ENCODE results near the gene MNT.
A peak's percentile ranks its signal among the peaks of the same experiment; 100 is the strongest.

MNT gene

GRCh38 chr17:2361010-2361760, 39.7 kb downstream of the MNT start:
- FAIRE-seq, result no peak

DNA sequence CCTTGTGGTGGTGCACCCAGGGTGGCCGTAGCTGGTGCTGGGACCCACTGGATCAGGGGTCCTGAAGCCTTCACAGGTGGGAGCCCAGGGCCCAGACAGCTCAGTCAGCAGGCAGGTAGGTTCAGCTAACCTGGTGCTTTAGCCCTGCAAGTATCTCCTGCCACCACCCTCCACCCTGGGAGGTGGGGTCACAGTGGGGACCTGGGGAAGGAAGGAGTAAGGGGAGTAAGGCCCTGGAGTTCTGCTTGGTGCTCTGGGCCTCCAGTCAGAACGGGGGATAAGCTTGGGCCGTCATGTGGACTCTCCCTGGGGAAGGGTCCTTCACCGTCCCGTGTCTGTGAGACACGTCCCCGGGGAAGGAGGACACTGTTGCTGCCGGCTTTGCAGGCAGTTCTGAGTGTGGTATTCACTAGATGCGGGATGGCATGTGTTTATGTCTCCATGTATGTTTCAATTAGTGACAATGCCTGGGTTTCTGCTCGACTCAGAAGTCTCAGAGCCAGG, 42.9 kb downstream of the MNT start:
- FAIRE-seq, result no peak

DNA sequence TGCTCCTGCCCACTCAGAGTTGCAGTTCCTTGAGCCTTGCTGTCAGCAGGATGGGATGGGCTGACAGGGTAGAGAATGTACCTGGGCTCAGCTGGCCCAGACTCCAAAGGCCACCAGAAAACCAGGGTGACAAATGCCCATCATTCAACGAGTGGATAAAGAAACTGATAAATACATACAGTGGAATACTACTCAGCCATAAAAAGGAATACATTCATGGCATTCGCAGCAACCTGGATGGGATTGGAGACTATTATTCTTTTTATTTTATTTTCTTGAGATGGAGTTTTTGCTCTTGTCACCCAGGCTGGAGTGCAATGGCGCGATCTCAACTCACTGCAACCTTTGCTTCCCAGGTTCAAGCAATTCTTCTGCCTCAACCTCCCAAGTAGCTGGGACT, 43.6 kb downstream of the MNT start:
- no peak for FAIRE-seq

DNA sequence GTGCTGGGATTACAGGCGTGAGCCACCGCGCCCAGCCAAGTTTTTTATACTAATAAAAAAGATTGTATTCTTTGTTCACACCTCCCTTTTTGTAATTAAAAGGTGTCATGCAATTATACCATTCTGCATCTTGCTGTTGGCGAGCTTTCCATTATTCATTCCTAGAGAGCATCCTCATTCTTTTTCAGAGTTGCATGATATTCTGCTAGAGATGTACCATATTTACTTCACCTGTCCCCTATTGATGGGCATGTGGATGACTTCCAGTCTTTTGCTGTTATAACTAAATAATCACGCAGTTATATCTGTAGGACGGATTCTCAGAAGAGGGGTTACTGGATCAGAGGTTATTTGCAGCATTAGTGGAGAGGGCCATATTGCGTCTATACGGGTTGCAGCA, 46.5 kb downstream of the MNT start:
- no peak for FAIRE-seq

- FAIRE-seq, result no peak
Measured at GRCh38 chr17:2351269-2351668, 49.6 kb downstream of the MNT start.

- FAIRE-seq, result no peak
Measured at GRCh38 chr17:2347805-2348685, 52.8 kb downstream of the MNT start.

- no peak for FAIRE-seq
Measured at GRCh38 chr17:2346475-2346874, 54.4 kb downstream of the MNT start.

- FAIRE-seq, result no peak
Measured at GRCh38 chr17:2344528-2344927, 56.3 kb downstream of the MNT start.

DNA sequence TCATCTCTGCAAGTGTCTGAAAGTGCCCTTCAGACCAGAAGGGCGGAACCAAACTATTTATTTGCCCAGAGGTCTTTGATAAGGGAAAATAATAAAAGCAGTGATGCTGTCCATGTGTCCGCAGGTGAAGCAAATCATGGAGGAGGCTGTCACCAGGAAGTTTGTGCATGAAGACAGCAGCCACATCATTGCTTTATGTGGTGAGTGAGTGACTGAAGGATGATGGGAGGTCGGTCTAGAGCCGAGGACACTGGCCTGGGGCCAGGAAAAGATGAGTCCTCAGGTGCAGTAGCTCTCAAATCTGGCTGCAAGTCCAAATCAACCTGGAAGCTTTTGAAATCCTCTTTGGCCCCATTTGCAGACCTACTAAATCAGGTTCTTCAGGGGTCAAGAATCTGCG, 57.4 kb downstream of the MNT start:
- no peak for FAIRE-seq

DNA sequence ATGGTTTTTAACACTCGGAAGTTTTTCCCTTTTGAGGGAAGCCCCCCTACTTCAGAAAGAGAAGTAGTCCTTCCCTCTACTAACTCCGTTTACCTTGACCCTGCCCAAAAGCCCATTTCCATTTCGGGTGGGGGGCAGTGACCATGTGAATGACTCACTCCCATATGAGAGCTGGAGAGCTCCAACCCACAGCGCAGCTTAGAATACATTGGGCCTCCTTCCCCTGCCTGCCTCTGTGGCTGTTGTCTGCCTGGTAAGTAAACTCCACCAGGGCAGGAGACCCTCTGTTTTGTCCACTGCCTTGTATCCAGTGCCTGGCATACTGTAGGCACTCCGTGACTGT, 62.6 kb downstream of the MNT start:
- FAIRE-seq, result no peak

GRCh38 chr17:2337544-2338314, 63.1 kb downstream of the MNT start:
- no peak for FAIRE-seq

GRCh38 chr17:2336852-2337543, 63.9 kb downstream of the MNT start, which contains the start of gene SGSM2:
SGSM2 (plus strand) TSS chr17:2337501; CDS start chr17:2337689, 188 bp downstream.
- FAIRE-seq, result no peak

DNA sequence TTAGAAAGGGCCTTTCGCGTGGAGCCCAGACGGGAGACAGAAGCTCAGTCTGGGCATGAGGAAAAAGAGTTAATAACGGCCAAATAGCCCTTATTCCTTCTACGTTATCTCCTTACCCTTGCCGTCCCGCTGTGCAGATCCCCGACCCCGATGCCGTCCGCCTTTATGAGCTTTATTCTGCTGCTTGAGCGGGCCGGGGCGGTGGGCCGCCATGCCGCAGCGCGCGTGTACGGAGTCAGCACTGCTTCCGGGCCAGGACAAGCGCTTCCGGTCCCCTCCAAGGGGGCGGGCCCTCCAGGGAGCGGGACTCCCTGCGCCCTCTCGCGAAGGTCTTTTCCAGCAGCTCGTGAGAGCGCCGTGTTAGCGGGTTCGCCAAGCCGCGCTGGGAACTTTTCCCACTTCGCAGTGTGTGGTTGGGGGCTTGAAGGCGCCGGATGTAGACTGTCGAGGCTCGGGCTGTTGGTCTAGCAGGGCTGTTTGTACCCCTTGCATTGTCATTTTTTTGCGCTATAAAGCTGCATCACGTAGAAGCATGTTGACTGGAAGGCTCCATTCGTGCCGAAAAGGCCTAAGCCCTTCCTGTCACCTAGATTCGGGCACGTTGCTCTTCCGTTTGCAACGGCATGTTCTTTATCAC, 64.5 kb downstream of the MNT start, which contains the start of gene TSR1:
TSR1 (minus strand) TSS at position 243 of the 637 bp plus-strand sequence; CDS start at position 213, 30 bp downstream.
- FAIRE-seq, result peak; percentile 80

DNA sequence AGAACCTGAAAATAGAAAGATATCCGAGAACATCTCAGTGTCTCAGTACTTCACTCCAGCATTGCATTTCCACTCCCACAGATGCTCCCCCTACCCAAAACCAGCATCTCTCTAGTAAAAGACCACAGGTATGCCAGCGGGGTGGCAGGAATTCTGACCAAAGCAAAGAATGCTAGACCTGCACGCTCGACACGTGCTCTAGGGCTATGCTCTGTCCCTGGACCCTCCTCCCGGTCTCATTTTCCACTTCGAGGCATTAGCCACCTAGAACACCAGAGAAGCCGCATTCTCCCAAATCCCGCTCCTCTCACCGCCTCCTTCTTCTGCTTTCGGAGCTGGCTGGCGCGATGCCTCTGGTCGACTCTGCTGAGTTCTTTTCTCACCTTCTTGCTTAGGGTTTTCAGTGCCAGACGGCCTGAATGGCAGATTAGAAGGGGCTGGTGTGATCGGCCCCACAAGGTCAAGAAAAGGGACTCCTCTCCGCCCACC, 65.1 kb downstream of the MNT start:
- FAIRE-seq, result no peak

Data from endometrium (tissue), 2 donors.